Ecto neural progenitor cell (in vitro differentiated cells): ENCODE measurements around the gene HPCAL4.
A peak's percentile ranks its signal among the peaks of the same experiment; 100 is the strongest.

Experiments used
- DNase-seq: peaks from one replicate; pipeline ENCODE4 v3.0.0-alpha.2; 2018; ENCODE audit warnings: low spot score

Gene HPCAL4

GRCh38 chr1:39676948-39677548 lies 14.2 kb downstream of the HPCAL4 start:
- no peak for DNase-seq

GRCh38 chr1:39675220-39675619 lies 16.0 kb downstream of the HPCAL4 start:
- DNase-seq: no peak

GRCh38 chr1:39673215-39673614 lies 18.0 kb downstream of the HPCAL4 start:
- no peak for DNase-seq

GRCh38 chr1:39672551-39672947 lies 18.7 kb downstream of the HPCAL4 start:
- peak; percentile 68 for DNase-seq

- DNase-seq: peak; percentile 66
Measured at GRCh38 chr1:39671793-39672550, 19.3 kb downstream of the HPCAL4 start, which contains the start of gene NT5C1A. Gene NT5C1A, minus strand, starts transcription at chr1:39672107. Its CDS starts 69 bp downstream, at chr1:39672038.

- DNase-seq: peak; percentile 64
Measured at GRCh38 chr1:39671433-39671792, 19.8 kb downstream of the HPCAL4 start.

- no peak for DNase-seq
Measured at GRCh38 chr1:39670689-39671088, 20.5 kb downstream of the HPCAL4 start.

- no peak for DNase-seq
Measured at GRCh38 chr1:39668894-39669293, 22.3 kb downstream of the HPCAL4 start.

- DNase-seq: no peak
Measured at GRCh38 chr1:39668111-39668510, 23.1 kb downstream of the HPCAL4 start.

GRCh38 chr1:39666772-39667171 lies 24.5 kb downstream of the HPCAL4 start:
- no peak for DNase-seq

- DNase-seq: no peak
Measured at GRCh38 chr1:39663559-39663958, 27.7 kb downstream of the HPCAL4 start.

GRCh38 chr1:39662861-39663260 lies 28.4 kb downstream of the HPCAL4 start:
- no peak for DNase-seq

GRCh38 chr1:39659538-39659937 lies 31.7 kb downstream of the HPCAL4 start:
- DNase-seq: no peak

- no peak for DNase-seq
Measured at GRCh38 chr1:39659110-39659509, 32.1 kb downstream of the HPCAL4 start.

- peak; percentile 84 for DNase-seq
Measured at GRCh38 chr1:39657923-39658485, 33.2 kb downstream of the HPCAL4 start.

- DNase-seq: no peak
Measured at GRCh38 chr1:39657402-39657801, 33.8 kb downstream of the HPCAL4 start.

GRCh38 chr1:39656391-39656790 lies 34.8 kb downstream of the HPCAL4 start:
- DNase-seq: no peak

GRCh38 chr1:39655578-39656268 lies 35.5 kb downstream of the HPCAL4 start:
- no peak for DNase-seq

GRCh38 chr1:39654291-39654690 lies 36.9 kb downstream of the HPCAL4 start:
- DNase-seq: no peak

GRCh38 chr1:39653546-39654031 lies 37.6 kb downstream of the HPCAL4 start:
- DNase-seq: peak; percentile 79

- no peak for DNase-seq
Measured at GRCh38 chr1:39652554-39652953, 38.7 kb downstream of the HPCAL4 start.

- no peak for DNase-seq
Measured at GRCh38 chr1:39652105-39652504, 39.1 kb downstream of the HPCAL4 start.

- DNase-seq: no peak
Measured at GRCh38 chr1:39650431-39650830, 40.8 kb downstream of the HPCAL4 start.
